CD14-positive monocyte (primary cell): ENCODE results near the gene FGFR2. TPM values are rescaled to one million over a fixed set of nuclear protein-coding genes. Genes with fewer than 3 reads are reported as not detected.

Experiments used
- DNase-seq, 3 donors: peaks; one replicate each; pipeline ENCODE4 v3.0.0-alpha.2; 2011 to 2022
- H2AFZ ChIP-seq: 2 replicates; pipeline ENCODE4 v1.6.0; 2012; ENCODE audit warnings: mild to moderate bottlenecking, low read depth, low read length, inconsistent platforms; ENCODE audit not compliant: insufficient read depth, poor library complexity, severe bottlenecking
- H3K27ac ChIP-seq, 2 donors: 1 replicate in 1 of 2; 2 replicates in 1 of 2; pipeline ENCODE4 v1.5.1; 2012 to 2013; ENCODE audit warnings: low read length in 2 of 2, control low read depth in 1 of 2, inconsistent platforms in 1 of 2, low read depth in 1 of 2, mild to moderate bottlenecking in 1 of 2
- H3K27me3 ChIP-seq, 2 donors: one replicate each; pipeline versions ENCODE4 v1.6.0 to v1.6.1; 2011 to 2013; ENCODE audit warnings: low read length in 2 of 2; ENCODE audit not compliant: control insufficient read depth in 2 of 2, insufficient read depth in 2 of 2
- H3K36me3 ChIP-seq, 2 donors: replicated peaks in 1 of 2; 1 replicate in 1 of 2; 2 replicates in 1 of 2; pipeline versions ENCODE4 v1.5.1 to v1.6.1; 2012 to 2013; ENCODE audit warnings: low read length in 2 of 2, control low read depth in 1 of 2, inconsistent platforms in 1 of 2, mild to moderate bottlenecking in 1 of 2; ENCODE audit not compliant: insufficient read depth in 2 of 2, control insufficient read depth in 1 of 2
- H3K4me1 ChIP-seq, 2 donors: 1 replicate in 1 of 2; 2 replicates in 1 of 2; pipeline versions ENCODE4 v1.5.1 to v1.6.1; 2012 to 2013; ENCODE audit warnings: low read length in 2 of 2, control low read depth in 1 of 2, inconsistent platforms in 1 of 2, mild to moderate bottlenecking in 1 of 2, moderate library complexity in 1 of 2; ENCODE audit not compliant: insufficient read depth in 2 of 2, control insufficient read depth in 1 of 2
- H3K4me2 ChIP-seq: replicated peaks from 2 replicates; pipeline ENCODE3; 2012; ENCODE audit warnings: low read length, moderate library complexity, mild to moderate bottlenecking; ENCODE audit not compliant: poor library complexity, severe bottlenecking; ENCODE audit errors: extremely low read depth
- H3K4me3 ChIP-seq, 3 experiments: fragments of 200-600 bp in 1 of 3; sonication (generic) in 1 of 3; replicated peaks in 1 of 3; 1 replicate in 2 of 3; 2 replicates in 1 of 3; pipeline ENCODE4 v1.5.1; 2011 to 2013; ENCODE audit warnings: low read length in 3 of 3, mild to moderate bottlenecking in 3 of 3, control low read depth in 2 of 3, low read depth in 2 of 3, inconsistent platforms in 1 of 3, moderate library complexity in 1 of 3
- H3K79me2 ChIP-seq: 2 replicates; pipeline ENCODE4 v1.6.0; 2012; ENCODE audit warnings: mild to moderate bottlenecking, control low read depth, inconsistent platforms, low read length, moderate library complexity; ENCODE audit not compliant: insufficient read depth
- H3K9ac ChIP-seq: 2 replicates; pipeline ENCODE4 v1.6.0; 2017; ENCODE audit warnings: low read length, mild to moderate bottlenecking; ENCODE audit not compliant: insufficient read depth, poor library complexity, severe bottlenecking
- H3K9me3 ChIP-seq, 2 donors: replicated peaks in 1 of 2; 1 replicate in 1 of 2; 2 replicates in 1 of 2; pipeline versions ENCODE4 v1.5.1 to v1.6.1; 2012 to 2013; ENCODE audit warnings: low read length in 2 of 2, control low read depth in 1 of 2; ENCODE audit not compliant: control insufficient read depth in 1 of 2, insufficient read depth in 1 of 2
- H4K20me1 ChIP-seq: 2 replicates; pipeline ENCODE4 v1.6.0; 2012; ENCODE audit warnings: mild to moderate bottlenecking, low read length, control low read depth, moderate library complexity; ENCODE audit not compliant: insufficient read depth
- H3K27ac Mint-ChIP-seq, 7 donors: one replicate each; pipeline ENCODE4 v1.8.0; 2020; ENCODE audit warnings: mild to moderate bottlenecking in 7 of 7, mixed read lengths in 7 of 7, moderate library complexity in 6 of 7, inconsistent platforms in 2 of 7
- H3K27me3 Mint-ChIP-seq, 3 donors: one replicate each; pipeline ENCODE4 v1.8.0; 2021 to 2022; ENCODE audit warnings: low read depth in 3 of 3, mild to moderate bottlenecking in 3 of 3, mixed read lengths in 3 of 3, moderate library complexity in 3 of 3, inconsistent platforms in 1 of 3
- H3K36me3 Mint-ChIP-seq, 2 donors: one replicate each; pipeline ENCODE4 v1.8.0; 2020; ENCODE audit warnings: mixed read lengths in 2 of 2, inconsistent platforms in 1 of 2, mild to moderate bottlenecking in 1 of 2
- H3K4me1 Mint-ChIP-seq: one replicate; pipeline ENCODE4 v1.8.0; 2020; ENCODE audit warnings: mild to moderate bottlenecking, mixed read lengths
- H3K4me3 Mint-ChIP-seq, 2 donors: one replicate each; pipeline ENCODE4 v1.8.0; 2020; ENCODE audit warnings: mild to moderate bottlenecking in 2 of 2, mixed read lengths in 2 of 2, moderate library complexity in 1 of 2
- H3K9me3 Mint-ChIP-seq, 7 donors: one replicate each; pipeline ENCODE4 v1.8.0; 2020 to 2022; ENCODE audit warnings: mixed read lengths in 7 of 7, mild to moderate bottlenecking in 6 of 7, moderate library complexity in 6 of 7, inconsistent platforms in 2 of 7
- CTCF ChIP-seq: fragments of 200-600 bp; IDR thresholded peaks from one replicate; pipeline ENCODE4 v1.8.0; 2022; ENCODE audit warnings: antibody characterized with exemption, mild to moderate bottlenecking
- WGBS: methylation state at CpG from one replicate; pipeline ENCODE4 v1.1.5; 2013; ENCODE audit warnings: missing lambda C conversion rate; ENCODE audit not compliant: insufficient coverage; 5-methylcytosine and 5-hydroxymethylcytosine counted together
- intact Hi-C, 2 donors: fragments of 100-400 bp; cut with micrococcal nuclease; formaldehyde crosslinking; loops; one replicate each; pipeline versions ENCODE4 v1.15.0 to v1.15.1; 2023
- polyA plus RNA-seq, 3 donors: library from polyadenylated mRNA; depleted of rRNA in 1 of 3; unstranded in 2 of 3; stranded (reverse) in 1 of 3; fragments of 300-500 nt in 2 of 3; fragments of >200 nt in 1 of 3; fragmentation: Illumina TruSeq in 2 of 3; gene quantifications; 1 replicate in 2 of 3; 2 replicates in 1 of 3; pipeline ENCODE4 v1.2.3, GENCODE V29; 2012 to 2021

FGFR2 gene
- polyA plus RNA-seq, 3 donors, result not detected

GRCh38 chr10:121503587-121504051 is 94.6 kb downstream of the FGFR2 start:
- Mint-ChIP-seq H3K27me3 (peaks cover 0 to 3% (median 2%) of the 10 kb centered on the region in 3 donors), H3K9me3 (peaks cover 0 to 10% (median 2%) of the 10 kb centered on the region in 7 donors), H3K27ac (no peak overlapping the region), H3K4me1 (no peaks in the 10 kb centered on the region), H3K36me3 (no peaks in the 10 kb centered on the region), H3K4me3 (no peak overlapping the region)
- H4K20me1 ChIP-seq, result no peaks in the 10 kb centered on the region
- H2AFZ ChIP-seq, result no peak overlapping the region
- DNase-seq, result no peak
- no peak for TF ChIP-seq CTCF
- no peaks in the 10 kb centered on the region for H3K36me3 ChIP-seq
- no peak overlapping the region for H3K9ac ChIP-seq
- H3K4me1 ChIP-seq, result no peaks in the 10 kb centered on the region
- intact Hi-C loops, result no loop called here
- no peak overlapping the region for H3K4me2 ChIP-seq
- H3K27ac ChIP-seq, result no peak overlapping the region
- no peaks in the 10 kb centered on the region for H3K79me2 ChIP-seq
- H3K9me3 ChIP-seq, result no peaks in the 10 kb centered on the region
- no peaks in the 10 kb centered on the region for H3K27me3 ChIP-seq
- H3K4me3 ChIP-seq, result no peak overlapping the region
- 95% methylated on average over 5 of the region's 6 CpGs for WGBS

DNA sequence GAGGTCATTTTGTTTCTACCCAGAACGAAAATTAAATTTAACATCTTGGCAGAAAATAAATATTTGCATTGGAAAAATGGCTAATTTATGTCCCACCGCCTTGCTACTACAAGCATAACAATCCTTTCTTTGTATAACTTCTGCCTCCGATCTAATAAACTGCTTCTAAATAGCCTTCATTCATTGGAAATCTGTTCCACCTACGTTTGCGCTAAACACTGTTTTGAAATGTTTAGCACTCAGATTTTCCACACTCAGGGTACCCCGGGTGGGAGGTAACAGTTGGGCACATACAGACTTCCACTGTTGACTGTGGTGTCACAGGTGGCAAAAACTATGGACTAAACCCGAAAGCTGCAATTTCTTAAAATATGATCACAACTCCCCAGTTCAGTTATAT is 96.4 kb downstream of the FGFR2 start:
- intact Hi-C loops, result no loop called here
- TF ChIP-seq CTCF, result no peak

More for the DNA sequence above, 96.4 kb downstream of the FGFR2 start:
- Histone ChIP-seq H4K20me1 (no peaks in the 10 kb centered on the region), H3K9me3 (no peaks in the 10 kb centered on the region), H2AFZ (no peak overlapping the region), H3K27me3 (no peaks in the 10 kb centered on the region), H3K4me3 (no peak overlapping the region), H3K4me2 (no peak overlapping the region), H3K36me3 (no peaks in the 10 kb centered on the region), H3K4me1 (no peaks in the 10 kb centered on the region), H3K9ac (no peak overlapping the region), H3K27ac (no peak overlapping the region), H3K79me2 (no peaks in the 10 kb centered on the region)
- H3K9me3 Mint-ChIP-seq, result peaks cover 0 to 5% (median 0%) of the 10 kb centered on the region in 7 donors
- peaks cover 0 to 4% (median 2%) of the 10 kb centered on the region in 3 donors for H3K27me3 Mint-ChIP-seq
- DNase-seq, result no peak
- H3K36me3 Mint-ChIP-seq, result no peaks in the 10 kb centered on the region
- WGBS, result 96% methylated on average over 4 of the region's 7 CpGs
- no peak overlapping the region for H3K4me3 Mint-ChIP-seq
- no peak overlapping the region for H3K27ac Mint-ChIP-seq
- H3K4me1 Mint-ChIP-seq, result no peaks in the 10 kb centered on the region
